ENCODE data around the gene TOMT.
A peak's percentile ranks its signal among the peaks of the same experiment; 100 is the strongest.

DNA sequence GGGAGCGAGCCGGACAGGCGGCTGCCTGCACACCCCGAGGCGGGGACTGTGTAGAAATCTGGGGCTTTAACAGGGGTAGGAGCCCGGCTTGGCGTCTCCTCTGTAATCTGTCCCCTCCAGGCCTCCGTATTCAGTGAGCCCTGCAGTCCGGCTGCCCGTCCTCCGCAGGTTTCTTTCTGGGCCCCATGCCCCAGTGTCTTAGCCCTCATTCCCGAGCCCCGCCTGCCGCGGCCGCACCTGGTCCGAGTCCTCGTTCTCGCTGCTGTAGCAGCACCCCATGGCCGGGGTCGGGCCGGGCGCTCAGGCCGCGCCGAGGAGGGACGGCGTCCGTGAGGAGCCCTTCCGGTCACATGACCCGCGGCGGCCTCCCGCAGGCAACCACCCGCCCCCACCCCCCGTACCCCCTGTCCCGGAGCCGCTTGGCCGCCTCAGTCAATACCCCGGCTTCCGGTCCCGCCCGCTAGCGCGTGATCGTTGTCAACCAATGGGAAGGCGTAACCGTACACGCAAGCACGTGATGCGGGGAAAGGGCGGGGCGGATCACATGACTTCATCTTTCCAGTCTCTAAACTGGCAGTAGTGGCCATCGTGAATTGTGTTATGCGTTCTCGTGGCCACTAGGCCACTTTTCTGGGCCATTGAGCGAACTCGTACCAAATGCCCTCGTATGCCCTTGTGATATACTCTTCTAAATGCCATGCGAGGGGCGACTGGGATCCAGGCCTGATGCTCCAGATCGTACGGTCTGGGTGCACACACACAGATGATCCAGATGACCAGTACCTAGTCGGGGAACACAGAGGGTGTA, 2.6 kb upstream of the TOMT start, which contains the start of gene LAMTOR1:
- TF ChIP-seq CTCF (IDR thresholded peaks at IDR 0.05; ENCODE audit: extremely low read depth in 1 of 2, insufficient read depth in 1 of 2, low read depth in 1 of 2, low read length in 2 of 2): peak; percentile 34 to 38
- no peak for TF ChIP-seq EZH2 (IDR thresholded peaks at IDR 0.05; ENCODE audit: borderline replicate concordance, low read depth, low read length, severe bottlenecking)
- TF ChIP-seq MAX (IDR thresholded peaks at IDR 0.05; ENCODE audit: insufficient read depth, insufficient read length): peak; percentile 99
- TF ChIP-seq POLR2AphosphoS5 (IDR thresholded peaks at IDR 0.05; ENCODE audit: insufficient read depth, low read depth, low read length): peak; percentile 97

Measured in endothelial cell of umbilical vein (primary cell).